ENCODE results near the gene TAF5L. TPM values are rescaled to one million over a fixed set of nuclear protein-coding genes. Genes with fewer than 3 reads are reported as not detected.

TAF5L gene
- total RNA-seq, 1 experiment from 2014 or later = 37.6 TPM

DNA sequence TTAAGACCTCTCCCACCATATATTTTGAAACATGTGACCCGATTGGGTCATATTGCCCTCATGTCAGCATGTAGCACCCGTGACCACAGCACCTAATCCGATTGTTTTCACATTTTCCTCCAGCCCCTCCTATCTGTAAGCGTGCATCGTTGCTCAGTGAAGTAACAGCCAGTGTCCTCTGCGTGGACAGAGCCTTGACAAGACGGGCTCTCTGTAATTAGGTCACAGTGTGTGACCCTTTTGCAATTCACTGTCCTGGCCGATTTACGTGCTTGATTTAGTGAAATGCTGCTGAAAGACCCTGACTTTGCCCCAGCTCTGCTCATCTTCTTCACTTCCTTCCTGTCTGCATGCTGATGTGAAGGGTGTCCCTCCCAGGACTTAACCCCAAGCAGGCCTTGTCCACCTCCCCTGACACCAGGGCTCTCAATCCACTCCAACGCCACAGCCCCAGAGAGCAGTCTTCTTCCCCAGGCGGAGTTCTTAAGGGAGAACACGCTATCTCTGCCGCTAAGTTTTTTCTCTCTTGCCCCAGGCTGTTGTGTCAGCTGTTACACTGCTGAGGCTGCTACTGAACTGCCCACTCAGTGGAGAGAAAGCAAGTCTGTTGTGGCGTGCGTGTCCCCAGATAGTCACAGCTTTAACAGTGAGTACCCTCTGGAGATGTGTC lies 19.5 kb upstream of the TAF5L start:
- no peaks in the 10 kb centered on the region for H3K27me3 Mint-ChIP-seq (ENCODE audit: insufficient read depth, unreplicated experiment)
- H3K4me3 Mint-ChIP-seq (ENCODE audit: unreplicated experiment) = no peak overlapping the region
- CTCF ChIA-PET = interaction anchor here (1.1 to 1.5 kb wide), 3 partner anchors 13 to 19 kb away, joined by 5 to 6 read pairs (median 5); partner anchors contain the start of genes TAF5L and URB2
- POLR2A ChIA-PET = interaction anchor here (0.6 to 1.1 kb wide), 2 partner anchors 21 to 1100 kb away, joined by 4 read pairs; no protein-coding TSS in a partner anchor
- H3K27ac Mint-ChIP-seq (ENCODE audit: low read depth, unreplicated experiment) = no peak overlapping the region
- TF ChIP-seq, protein P1, sequence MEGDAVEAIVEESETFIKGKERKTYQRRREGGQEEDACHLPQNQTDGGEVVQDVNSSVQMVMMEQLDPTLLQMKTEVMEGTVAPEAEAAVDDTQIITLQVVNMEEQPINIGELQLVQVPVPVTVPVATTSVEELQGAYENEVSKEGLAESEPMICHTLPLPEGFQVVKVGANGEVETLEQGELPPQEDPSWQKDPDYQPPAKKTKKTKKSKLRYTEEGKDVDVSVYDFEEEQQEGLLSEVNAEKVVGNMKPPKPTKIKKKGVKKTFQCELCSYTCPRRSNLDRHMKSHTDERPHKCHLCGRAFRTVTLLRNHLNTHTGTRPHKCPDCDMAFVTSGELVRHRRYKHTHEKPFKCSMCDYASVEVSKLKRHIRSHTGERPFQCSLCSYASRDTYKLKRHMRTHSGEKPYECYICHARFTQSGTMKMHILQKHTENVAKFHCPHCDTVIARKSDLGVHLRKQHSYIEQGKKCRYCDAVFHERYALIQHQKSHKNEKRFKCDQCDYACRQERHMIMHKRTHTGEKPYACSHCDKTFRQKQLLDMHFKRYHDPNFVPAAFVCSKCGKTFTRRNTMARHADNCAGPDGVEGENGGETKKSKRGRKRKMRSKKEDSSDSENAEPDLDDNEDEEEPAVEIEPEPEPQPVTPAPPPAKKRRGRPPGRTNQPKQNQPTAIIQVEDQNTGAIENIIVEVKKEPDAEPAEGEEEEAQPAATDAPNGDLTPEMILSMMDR (IDR thresholded peaks at IDR 0.05; ENCODE audit: unreplicated experiment) = no peak
- no peaks in the 10 kb centered on the region for H3K4me1 Mint-ChIP-seq (ENCODE audit: insufficient read depth, unreplicated experiment)
- H3K36me3 Mint-ChIP-seq (ENCODE audit: insufficient read depth, unreplicated experiment) = peaks cover 91% of the 10 kb centered on the region
- DNase-seq (ENCODE audit: unreplicated experiment) = no peak
- no TSS peak for BruUV-seq (replicated peaks)
- H3K9me3 Mint-ChIP-seq (ENCODE audit: unreplicated experiment) = no peaks in the 10 kb centered on the region
- intact Hi-C loops (cut with micrococcal nuclease) = no loop called here

DNA sequence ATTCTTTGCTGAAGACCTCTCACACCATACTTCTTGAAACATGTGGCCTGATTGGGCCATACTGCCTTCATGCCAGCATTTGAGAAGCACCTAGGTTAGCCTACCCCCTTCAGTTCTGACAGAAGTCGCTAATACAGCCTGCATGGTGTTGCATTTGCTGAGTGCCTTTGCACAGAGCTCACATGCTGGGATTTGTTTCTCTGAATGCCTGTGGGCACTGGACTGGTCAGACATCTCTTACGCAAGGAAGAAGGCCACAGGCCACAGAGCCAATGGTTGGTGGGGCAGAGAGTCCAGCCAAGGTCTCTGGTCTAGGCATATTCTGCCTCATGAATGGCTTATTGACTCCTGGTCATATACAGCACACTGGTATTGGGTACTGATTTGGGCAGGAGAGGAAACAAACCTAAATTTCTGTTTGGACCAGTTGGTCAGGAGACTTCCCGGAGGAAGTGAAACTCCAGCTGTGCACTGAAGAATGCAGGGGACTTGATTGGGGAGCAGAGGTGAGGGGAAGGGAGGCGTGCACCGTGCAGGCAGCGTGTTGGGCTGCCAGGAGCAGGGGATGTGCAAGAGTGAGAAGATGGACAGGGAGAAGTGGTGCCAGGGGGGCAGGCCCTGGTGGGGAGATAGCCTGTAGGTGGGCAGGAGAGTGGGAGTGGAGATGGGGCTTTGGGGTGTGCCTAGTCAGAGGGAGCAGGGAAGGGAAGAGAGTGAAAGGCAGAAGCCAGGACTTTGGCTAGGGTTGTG lies 18.2 kb upstream of the TAF5L start:
- DNase-seq (ENCODE audit: unreplicated experiment) = no peak
- no peaks in the 10 kb centered on the region for H3K27me3 Mint-ChIP-seq (ENCODE audit: insufficient read depth, unreplicated experiment)
- no peaks in the 10 kb centered on the region for H3K4me1 Mint-ChIP-seq (ENCODE audit: insufficient read depth, unreplicated experiment)
- no peaks in the 10 kb centered on the region for H3K9me3 Mint-ChIP-seq (ENCODE audit: unreplicated experiment)
- intact Hi-C loops (cut with micrococcal nuclease) = no loop called here
- TF ChIP-seq, protein P1 (IDR thresholded peaks at IDR 0.05; ENCODE audit: unreplicated experiment) = no peak
- no peak overlapping the region for H3K27ac Mint-ChIP-seq (ENCODE audit: low read depth, unreplicated experiment)
- no TSS peak for BruUV-seq (replicated peaks)
- CTCF ChIA-PET = interaction anchor here (0.7 kb wide), 1 partner anchor 425 kb away, joined by 3 read pairs; no protein-coding TSS in a partner anchor
- H3K4me3 Mint-ChIP-seq (ENCODE audit: unreplicated experiment) = no peak overlapping the region
- POLR2A ChIA-PET = no interaction called here
- H3K36me3 Mint-ChIP-seq (ENCODE audit: insufficient read depth, unreplicated experiment) = peaks cover 91% of the 10 kb centered on the region

DNA sequence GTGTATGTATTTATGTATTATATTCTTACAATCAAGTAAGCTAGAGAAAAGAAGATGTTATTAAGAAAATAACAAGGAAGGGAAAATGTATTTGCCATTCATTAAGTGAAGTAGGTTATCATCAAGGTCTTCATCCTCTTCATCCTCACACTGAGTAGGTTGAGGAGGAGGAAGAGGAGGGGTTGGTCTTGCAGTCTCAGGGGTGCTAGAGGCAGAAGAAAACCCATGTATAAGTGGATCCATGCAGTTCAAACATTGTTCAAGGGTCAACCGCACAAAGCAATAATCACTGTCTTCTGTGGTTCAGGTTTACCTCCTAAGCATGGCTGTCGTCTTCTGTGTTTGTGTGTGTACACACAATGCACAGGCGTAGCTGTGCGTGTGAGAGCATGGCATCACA lies 17.0 kb upstream of the TAF5L start:
- BruUV-seq (replicated peaks) = no TSS peak
- CTCF ChIA-PET = interaction anchor here (0.6 to 1.0 kb wide), 2 partner anchors 14 to 36 kb away, joined by 3 to 5 read pairs; no protein-coding TSS in a partner anchor
- Mint-ChIP-seq H3K4me3 (ENCODE audit: unreplicated experiment) (no peak overlapping the region), H3K27ac (ENCODE audit: low read depth, unreplicated experiment) (no peak overlapping the region), H3K27me3 (ENCODE audit: insufficient read depth, unreplicated experiment) (no peaks in the 10 kb centered on the region), H3K4me1 (ENCODE audit: insufficient read depth, unreplicated experiment) (peaks cover 3% of the 10 kb centered on the region), H3K9me3 (ENCODE audit: unreplicated experiment) (no peaks in the 10 kb centered on the region), H3K36me3 (ENCODE audit: insufficient read depth, unreplicated experiment) (peaks cover 91% of the 10 kb centered on the region)
- no peak for DNase-seq (ENCODE audit: unreplicated experiment)
- POLR2A ChIA-PET = interaction anchor here (1.0 kb wide), 1 partner anchor 11 kb away, joined by 5 read pairs; no protein-coding TSS in a partner anchor
- TF ChIP-seq, protein P1 (IDR thresholded peaks at IDR 0.05; ENCODE audit: unreplicated experiment) = no peak
- intact Hi-C loops (cut with micrococcal nuclease) = no loop called here

DNA sequence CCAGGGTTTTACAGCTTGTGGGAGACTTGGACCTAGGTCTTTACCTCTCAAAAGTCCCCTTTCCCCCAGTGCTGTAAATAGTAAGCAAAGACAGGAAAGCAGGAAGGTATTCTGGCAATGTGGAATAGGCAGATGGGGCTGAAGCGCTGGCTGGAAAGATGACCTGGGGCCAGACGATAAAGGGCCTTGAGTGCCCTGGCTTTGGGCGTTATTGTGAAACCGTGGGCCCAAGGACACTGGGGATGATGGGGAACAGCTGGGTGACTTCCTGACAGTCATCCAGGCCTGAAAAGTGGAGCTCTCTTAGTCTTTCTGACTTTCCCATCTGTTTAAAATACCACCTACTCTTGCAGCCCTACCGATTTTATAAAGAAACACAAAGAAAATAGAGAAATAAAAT lies 16.5 kb upstream of the TAF5L start:
- no peak for DNase-seq (ENCODE audit: unreplicated experiment)
- no peaks in the 10 kb centered on the region for H3K27me3 Mint-ChIP-seq (ENCODE audit: insufficient read depth, unreplicated experiment)
- no peak overlapping the region for H3K4me3 Mint-ChIP-seq (ENCODE audit: unreplicated experiment)
- intact Hi-C loops (cut with micrococcal nuclease) = no loop called here
- peaks cover 3% of the 10 kb centered on the region for H3K4me1 Mint-ChIP-seq (ENCODE audit: insufficient read depth, unreplicated experiment)
- BruUV-seq (replicated peaks) = no TSS peak
- POLR2A ChIA-PET = interaction anchor here (0.6 to 1.0 kb wide), 3 partner anchors 10 to 687 kb away, joined by 3 to 5 read pairs (median 3); no protein-coding TSS in a partner anchor
- peaks cover 91% of the 10 kb centered on the region for H3K36me3 Mint-ChIP-seq (ENCODE audit: insufficient read depth, unreplicated experiment)
- CTCF ChIA-PET = interaction anchor here (0.6 to 1.0 kb wide), 2 partner anchors 14 to 37 kb away, joined by 3 to 5 read pairs; no protein-coding TSS in a partner anchor
- TF ChIP-seq, protein P1 (IDR thresholded peaks at IDR 0.05; ENCODE audit: unreplicated experiment) = no peak
- no peaks in the 10 kb centered on the region for H3K9me3 Mint-ChIP-seq (ENCODE audit: unreplicated experiment)
- H3K27ac Mint-ChIP-seq (ENCODE audit: low read depth, unreplicated experiment) = no peak overlapping the region

Measured in MCF 10A (cell line).